Endometrial microvascular endothelial cells (primary cell): Measurements from ENCODE around the gene JMJD7. TPM values are rescaled to one million over a fixed set of nuclear protein-coding genes. Genes with fewer than 3 reads are reported as not detected.
"Not testable (repeated sequence)": the region's sequence is repeated elsewhere in the genome, so short reads cannot be mapped to it uniquely, and the experiment has no call there.

Experiments
- in situ Hi-C: cut with HindIII; loops from 2 replicates; pipeline ENCODE4 v1.10.0; 2017; ENCODE audit warnings: low sequenced_read_pairs, low pct_unique_long_range_greater_than_20kb; ENCODE audit errors: inconsistent ontology term
- total RNA-seq: library from RNA; depleted of rRNA; stranded (reverse); fragments of >200 nt; gene quantifications from one replicate; pipeline ENCODE4 v1.2.3, GENCODE V29; 2015; ENCODE audit errors: inconsistent ontology term

Gene JMJD7
- total RNA-seq, 1 donor from 2014 or later: 5.0 TPM

DNA sequence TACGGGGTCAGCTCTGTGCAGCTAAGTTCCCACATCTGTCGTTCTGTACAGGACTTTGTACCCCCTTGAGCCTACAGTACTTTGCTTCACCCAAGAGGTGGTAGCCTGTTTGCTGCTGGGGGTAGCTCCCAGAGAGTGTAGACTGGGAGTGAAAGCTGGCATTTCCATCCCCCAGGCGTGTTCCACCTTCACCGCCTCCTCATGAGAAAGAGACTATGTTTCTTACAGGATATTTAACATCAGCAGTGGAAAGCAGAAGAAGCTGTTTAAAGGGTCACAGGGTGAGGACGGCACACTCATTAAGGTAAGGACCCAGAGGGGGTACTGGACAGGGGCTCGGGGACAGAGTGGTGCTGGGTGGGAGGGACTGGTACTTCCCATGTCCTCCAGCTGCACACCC is 10.1 kb upstream of the JMJD7 start:
- in situ Hi-C loops: no loop called here

DNA sequence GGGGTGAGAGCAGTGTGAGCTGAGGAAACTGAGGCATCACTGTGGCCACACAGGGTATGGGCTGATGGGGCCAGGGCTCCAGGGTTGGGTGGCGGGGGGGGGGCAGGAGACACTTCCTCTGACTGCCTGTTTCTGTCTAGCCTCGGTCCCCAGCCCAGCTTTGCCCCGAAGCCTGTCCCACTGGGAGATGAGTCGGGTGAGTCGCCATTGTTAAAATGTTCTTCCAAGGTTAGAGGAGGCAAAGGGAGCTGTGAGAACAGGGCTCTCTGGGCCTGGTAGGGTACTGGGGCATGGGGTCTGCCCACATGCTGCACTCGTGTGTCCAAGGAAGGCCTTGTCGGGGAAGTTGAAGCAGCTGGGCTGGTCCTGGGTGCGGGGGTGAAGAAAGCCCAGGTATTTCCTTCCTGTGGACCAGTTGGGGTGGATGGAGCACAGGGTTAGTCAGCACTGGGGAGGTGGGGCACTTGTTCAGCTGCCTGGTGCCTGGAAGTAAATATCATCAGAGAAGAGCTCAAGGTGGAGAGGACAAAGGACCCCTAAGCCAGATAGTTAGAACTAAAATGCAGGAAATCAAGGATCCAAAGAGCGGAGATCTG is 8.3 kb upstream of the JMJD7 start:
- in situ Hi-C loops: no loop called here

DNA sequence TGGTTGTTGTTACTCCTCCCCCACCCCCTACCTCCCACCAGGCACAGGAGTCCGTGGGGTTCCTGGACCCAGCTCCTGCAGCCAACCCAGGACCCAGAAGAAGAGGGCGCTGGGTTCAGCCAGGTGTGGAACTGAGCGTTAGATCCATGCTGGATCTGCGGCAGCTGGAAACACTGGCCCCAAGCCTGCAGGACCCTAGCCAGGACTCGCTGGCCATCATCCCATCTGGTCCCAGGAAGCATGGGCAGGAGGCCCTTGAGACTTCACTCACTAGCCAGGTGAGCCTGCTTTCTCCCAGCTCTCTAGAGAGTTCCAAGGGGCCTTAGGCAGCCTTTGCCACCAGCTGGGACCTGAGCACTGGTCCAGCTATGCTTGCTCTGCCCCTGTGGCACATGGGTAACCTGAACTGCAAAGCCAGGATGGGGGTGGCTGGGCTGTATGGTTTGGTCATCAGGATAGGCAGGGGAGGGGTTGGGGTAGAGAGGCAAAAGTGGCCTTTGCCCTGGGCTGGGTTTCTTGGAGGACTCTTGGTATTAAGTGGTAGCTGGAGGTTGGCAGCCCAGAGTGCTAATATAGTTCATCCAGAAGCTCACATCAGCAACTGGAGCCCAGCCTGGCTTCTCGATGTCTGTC is 7.0 kb upstream of the JMJD7 start:
- in situ Hi-C loops: no loop called here

DNA sequence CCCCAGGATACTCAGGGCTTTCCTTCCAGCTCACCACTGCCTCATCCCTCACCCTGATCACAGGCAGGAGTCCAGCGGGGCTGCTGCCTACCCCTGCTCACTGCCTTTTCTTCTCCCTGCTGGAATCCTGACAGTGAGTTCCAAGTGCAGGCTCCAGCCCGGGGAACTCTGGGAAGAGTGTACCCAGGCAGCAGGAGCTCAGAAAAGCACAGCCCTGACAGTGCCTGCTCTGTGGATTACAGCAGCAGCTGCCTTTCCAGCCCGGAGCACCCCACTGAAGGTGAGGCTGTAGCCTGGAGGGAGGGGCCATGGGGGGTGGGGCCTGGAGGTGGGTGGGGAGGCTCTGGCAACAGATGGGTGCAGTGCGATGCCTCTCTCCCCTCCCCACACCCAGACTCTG is 6.1 kb upstream of the JMJD7 start:
- in situ Hi-C loops: no loop called here

DNA sequence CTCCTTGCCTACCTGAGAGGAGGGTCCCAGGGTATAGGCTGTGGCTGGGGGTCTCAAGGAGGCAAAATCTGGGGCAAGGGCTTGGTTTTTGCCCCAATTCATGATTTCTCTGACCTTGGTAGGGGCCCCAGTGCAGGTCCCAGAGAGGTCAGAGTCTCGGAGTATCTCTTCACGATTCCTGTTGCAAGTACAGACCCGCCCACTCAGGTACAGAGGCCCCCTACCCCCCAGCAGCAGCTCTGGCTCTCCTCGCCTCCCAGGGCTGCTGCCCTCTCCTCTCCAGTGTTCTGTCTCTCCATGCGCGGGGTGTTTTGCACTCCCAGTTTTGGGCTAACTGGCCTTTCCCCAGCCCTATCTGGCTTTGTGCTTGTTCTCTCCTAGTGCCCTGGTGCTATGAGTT is 5.4 kb upstream of the JMJD7 start:
- in situ Hi-C loops: no loop called here

DNA sequence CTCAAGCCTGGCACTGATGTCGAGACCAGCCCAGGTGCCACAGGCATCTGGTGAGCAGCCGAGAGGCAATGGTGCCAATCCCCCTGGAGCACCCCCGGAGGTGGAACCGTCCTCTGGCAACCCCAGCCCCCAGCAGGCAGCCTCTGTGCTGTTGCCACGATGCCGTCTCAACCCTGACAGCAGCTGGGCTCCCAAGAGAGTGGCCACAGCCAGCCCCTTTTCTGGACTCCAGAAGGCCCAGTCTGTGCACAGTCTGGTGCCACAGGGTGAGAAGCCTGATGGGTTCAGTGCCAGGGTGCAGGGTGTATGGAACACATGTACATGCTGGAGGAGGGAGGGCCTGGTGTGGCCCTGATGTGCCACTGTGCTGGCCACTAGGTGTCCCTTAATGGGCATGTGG is 4.9 kb upstream of the JMJD7 start:
- in situ Hi-C loops: no loop called here

DNA sequence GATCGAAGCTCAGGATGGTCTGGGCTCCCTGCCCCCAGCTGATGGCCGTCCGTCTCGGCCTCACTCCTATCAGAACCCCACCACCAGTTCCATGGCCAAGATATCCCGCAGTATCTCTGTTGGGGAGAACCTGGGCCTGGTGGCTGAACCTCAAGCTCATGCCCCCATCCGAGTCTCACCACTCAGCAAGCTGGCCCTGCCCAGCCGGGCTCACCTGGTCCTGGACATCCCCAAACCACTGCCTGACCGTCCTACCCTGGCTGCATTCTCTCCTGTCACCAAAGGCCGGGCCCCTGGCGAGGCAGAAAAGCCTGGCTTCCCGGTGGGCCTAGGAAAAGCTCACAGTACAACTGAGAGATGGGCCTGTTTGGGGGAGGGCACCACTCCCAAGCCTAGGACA is 4.4 kb upstream of the JMJD7 start:
- in situ Hi-C loops: no loop called here

DNA sequence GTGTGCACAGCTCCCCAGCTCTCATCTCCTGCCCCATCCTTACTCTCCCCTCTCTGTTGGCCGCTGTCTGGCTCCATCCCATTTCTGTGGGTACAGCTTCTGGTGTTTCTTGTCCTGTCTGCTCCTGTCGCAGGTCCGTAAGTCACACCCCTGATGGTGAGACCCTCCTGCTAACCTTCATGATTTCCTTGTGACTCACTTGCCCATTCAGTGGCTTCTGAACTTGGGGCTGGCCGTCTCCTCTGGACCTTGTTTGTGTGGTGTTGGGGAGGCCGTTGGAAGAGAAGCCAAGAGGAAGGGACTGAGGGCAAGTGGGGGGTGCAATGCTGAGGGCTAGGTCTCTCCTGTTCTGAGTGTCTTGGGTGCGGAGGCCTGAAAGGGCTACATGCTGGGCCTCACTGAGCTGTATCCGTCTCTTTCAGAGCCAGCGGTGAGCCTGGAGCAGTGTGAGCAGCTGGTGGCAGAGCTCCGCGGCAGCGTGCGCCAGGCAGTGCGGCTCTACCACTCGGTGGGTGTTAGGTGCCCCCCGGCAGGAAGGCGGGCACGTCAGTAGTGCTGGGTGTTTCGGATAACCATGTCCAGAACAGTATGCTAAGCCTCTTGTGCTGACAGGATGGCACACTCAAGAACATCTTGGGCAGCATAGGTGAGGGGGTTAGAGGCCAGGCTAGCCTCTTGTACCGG is 3.7 kb upstream of the JMJD7 start:
- in situ Hi-C loops: no loop called here

DNA sequence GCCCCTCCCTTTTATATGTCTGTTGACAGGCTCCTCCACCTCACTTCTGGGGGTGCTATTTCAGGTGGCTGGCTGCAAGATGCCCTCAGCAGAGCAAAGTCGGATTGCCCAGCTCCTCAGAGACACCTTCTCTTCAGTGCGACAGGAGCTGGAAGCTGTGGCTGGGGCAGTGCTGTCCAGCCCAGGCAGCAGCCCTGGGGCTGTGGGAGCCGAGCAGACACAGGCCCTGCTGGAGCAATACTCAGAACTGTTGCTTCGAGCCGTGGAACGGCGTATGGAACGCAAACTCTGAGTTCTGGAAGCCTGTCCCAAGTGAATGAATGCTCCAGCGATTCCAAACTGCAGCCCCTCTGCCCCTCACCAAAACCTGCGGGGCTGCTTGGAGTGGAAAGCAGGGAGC is 2.7 kb upstream of the JMJD7 start:
- in situ Hi-C loops: no loop called here

DNA sequence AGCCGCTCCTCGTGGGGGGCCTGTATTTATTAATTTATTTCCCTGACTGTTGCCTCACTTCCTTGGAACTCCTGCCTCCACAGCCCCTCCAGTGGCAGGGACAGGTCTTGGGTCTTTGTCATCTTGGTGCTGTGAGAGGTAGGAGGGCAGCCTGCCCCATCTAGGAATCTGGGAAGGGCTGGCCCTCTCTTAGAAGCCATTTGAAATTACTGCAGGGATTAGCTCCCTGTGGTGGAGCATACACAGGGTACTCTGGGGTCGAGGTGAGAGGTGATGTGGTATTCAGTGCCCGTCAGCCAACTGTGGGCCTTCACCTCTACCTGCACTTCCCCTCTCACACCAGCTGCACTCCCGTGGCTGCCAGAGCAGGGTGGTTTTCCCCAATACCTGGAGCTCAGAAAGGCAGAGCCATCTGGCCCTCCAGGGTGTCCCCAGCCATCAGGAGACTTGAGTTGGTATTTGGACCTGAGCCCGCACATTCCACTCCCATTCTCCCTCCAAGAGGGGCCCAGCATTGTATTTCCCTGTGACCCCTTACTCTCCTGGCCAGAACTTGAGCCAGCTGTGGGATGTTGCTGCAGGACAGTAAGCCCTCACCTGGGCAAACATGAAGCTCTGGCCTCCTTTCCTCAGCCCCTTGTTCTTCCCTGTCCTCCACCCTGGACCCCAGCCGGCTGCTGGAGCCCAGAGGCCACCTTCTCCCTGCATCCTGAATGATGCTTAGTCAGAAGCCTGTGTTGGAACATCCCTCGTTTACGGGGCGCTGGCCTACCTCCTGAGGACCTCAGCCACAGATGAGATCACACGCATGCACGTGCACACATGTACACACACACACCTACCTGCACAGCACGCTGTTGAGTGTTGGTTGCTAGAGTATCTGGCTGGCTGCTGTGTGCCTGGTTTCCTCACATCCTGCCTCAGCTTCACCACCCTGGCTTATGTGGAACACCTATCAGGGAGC is 2.0 kb upstream of the JMJD7 start:
- in situ Hi-C loops: no loop called here

DNA sequence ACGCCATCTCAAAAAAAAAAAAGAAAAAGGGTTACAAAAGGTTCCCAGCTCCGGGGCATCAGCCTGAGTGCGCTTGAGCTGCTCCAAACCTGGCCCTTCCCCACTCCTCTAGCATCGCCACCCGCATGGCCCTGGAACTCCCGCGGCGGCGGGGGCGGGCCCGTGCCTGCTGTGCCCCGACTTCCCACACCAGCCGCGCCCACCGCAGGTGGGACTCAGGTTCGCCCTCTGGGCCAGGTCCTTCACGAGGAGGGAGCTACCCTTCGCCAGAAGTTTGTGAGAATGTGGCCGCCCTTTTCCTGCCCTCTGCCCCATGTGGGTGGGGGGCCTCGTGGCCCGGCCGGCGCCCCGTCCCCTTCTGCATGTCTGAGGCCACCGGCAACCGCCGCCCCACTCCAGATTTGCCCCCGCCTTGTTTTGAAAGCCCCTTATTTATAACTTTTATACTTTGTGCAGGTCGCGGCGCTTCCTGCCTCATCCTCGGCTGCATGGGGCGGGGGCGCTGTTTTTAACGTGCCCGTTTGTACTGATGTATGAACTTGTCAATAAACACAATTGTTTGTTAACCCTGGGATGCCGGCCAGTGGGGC is 507 bp upstream of the JMJD7 start:
- in situ Hi-C loops: no loop called here

DNA sequence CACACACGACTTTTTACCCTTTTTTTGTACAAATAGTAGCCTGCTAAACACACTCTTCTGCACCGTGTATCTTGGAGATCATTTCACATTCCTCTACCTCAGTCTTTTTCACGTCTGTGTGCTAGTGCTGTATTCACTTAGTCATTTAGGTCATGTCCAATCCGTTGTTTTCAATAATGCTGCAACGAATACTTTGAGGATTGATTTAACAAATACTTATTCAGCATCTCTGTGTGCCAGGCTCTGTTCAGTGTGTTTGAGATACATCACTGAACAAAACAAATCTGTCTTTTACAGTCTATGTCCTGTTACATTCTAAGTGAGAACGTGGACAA is 882 bp downstream of the JMJD7 start:
- in situ Hi-C loops: no loop called here

DNA sequence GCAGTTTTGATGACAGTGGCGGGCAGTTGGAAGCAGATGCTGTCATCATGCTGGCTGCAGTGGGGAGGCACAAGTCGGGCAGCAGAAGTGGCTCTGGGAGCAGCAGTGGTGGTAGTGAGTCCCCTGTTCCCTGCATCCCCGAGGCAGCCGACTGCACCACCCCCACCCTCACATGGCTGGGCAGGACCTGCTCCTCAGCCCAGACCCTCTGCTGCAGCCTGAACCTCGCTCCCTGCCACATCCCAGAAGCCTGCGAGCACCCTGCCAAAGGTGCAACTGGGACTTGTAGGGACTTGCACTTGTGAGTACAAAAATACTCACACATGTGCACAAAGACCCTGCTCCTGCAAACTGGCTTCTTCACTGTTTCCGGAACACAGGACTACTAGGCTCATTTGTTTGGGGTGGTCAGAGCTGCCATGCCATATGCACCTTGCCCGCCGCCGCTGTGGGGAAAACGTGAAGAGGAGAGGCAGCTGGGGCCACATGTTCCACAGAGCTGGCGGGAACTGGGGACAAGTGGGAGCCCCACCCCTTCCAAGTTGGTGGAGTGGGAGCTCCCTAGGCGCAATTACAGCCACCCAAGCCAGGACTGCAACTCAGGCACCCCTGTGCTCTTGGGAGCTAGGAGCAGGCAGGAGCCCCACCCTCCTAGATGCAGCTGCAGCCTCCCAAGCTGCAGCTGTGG is 2.2 kb downstream of the JMJD7 start:
- in situ Hi-C loops: no loop called here

DNA sequence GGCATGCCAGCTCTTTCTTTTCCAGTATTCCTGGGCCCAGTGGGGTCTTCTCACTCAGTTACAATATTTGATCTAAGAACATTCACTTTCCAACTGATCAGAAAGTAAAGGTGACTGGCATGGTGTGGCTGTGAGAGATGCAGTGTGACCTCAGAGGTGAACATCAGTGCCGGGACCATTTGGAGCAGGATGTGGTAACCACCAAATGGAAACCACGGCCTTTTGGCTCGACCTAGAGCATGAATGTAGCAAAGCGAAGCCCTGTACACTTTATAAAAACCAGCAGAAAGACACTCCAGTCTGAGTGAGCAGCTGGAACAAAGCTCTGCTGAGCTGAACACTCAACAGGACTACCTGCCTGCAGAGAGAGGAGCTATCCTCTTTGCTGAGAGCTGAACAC is 3.4 kb downstream of the JMJD7 start:
- in situ Hi-C loops: not testable (repeated sequence)

DNA sequence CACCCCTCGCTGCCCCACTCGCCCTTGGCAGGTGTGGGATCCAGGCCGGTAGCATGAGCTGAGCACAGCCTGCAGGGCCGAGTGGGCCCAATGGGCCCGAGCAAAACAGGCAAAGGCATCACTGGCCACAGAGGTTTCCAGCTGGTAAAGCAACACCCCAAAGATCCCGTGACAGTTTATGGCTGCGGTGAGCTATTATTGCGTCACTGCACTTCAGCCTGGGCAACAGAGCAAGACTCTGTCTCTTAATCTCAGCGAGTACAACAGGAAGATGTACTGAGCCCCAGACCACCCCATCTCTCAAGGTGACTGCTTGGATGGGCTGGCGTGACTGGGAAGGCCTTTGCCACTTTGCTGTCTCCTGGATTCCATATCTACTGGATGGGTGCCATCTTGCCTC is 4.3 kb downstream of the JMJD7 start:
- in situ Hi-C loops: no loop called here

DNA sequence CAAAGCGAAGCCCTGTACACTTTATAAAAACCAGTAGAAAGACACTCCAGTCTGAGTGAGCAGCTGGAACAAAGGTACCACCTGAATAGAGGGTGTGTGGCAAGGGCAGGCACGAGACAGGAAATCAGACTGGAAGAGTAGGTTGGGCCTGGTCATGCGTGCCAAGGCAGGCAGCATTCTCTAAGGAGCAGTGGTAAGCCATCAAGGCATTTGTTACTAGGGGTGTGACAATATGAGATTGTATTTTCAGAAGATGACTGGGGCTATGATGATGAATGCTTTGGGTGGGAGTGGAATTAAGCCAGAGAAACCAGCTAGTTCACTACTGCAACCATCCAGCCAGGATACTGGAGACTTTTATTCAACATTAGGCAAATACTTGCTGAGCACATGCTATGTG is 5.0 kb downstream of the JMJD7 start:
- in situ Hi-C loops: no loop called here

DNA sequence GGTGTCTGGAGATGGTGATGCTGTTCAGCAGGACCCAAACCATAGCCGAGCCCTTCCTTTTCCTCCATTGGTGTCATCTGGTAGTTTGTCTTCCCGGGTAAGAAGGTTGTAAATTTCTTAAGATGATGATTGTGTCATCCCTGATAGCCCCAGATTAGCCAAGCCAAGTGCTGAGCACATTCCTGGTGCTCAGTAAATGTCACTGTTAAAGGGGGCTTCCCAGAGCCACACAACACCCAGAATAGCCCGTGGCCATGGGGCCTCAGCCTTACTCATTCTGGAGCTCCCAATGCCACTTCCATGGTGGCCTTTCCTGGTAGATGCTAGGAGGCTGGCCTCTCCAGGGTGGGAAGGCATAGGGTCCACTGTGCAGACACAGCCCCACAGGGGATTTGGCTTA is 6.2 kb downstream of the JMJD7 start:
- in situ Hi-C loops: no loop called here

DNA sequence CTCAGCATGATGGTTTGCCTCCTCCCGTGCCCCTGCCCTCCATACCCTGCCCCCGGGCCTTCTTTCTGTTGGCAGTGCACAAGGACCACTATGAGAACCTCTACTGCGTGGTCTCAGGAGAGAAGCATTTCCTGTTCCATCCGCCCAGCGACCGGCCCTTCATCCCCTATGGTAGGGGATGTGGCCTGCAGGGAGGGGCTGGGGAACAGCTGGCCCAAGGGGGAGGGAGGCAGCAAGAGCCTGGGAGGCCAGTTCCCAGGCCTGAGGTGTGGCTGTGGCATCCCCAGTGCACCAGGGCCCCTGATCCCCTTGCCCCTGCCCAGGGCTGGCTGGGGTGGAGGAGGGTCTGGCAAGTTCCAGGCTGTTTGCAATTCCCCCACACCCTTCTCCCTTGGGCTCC is 8.2 kb downstream of the JMJD7 start:
- in situ Hi-C loops: no loop called here
